PFSK-1 (cell line): ENCODE measurements around the gene PPM1H.

Source experiments
- FOXP2 ChIP-seq: optimal IDR thresholded peaks from 2 replicates; pipeline ENCODE3; 2011; ENCODE audit warnings: borderline replicate concordance, control low read depth, inconsistent platforms; ENCODE audit not compliant: insufficient read depth; ENCODE audit errors: extremely low read length, extremely low read depth
- POLR2AphosphoS5 ChIP-seq: IDR thresholded peaks from 2 replicates; pipeline ENCODE4 v1.6.1; 2012; ENCODE audit warnings: low read depth, mild to moderate bottlenecking, control low read depth, low read length, moderate library complexity
- REST ChIP-seq, 2 experiments: IDR thresholded peaks; 2 replicates each; pipeline versions ENCODE4 v1.6.1 to v1.8.0; 2011 to 2012; ENCODE audit warnings: low read depth in 2 of 2, low read length in 2 of 2, control low read depth in 1 of 2, inconsistent platforms in 1 of 2, mild to moderate bottlenecking in 1 of 2, moderate library complexity in 1 of 2; ENCODE audit not compliant: insufficient read depth in 1 of 2
- SIN3A ChIP-seq: IDR thresholded peaks from 2 replicates; pipeline ENCODE4 v1.6.1; 2012; ENCODE audit warnings: mild to moderate bottlenecking, low read length, moderate library complexity, borderline replicate concordance; ENCODE audit not compliant: insufficient read depth
- TAF1 ChIP-seq: IDR thresholded peaks from 2 replicates; pipeline ENCODE4 v1.6.1; 2012; ENCODE audit warnings: low read length, control low read depth, borderline replicate concordance; ENCODE audit not compliant: insufficient read depth

- TF ChIP-seq TAF1 (no peak), POLR2AphosphoS5 (no peak), SIN3A (no peak), REST (IDR thresholded peaks at IDR 0.05; ENCODE audit: insufficient read depth in 1 of 2, low read depth in 2 of 2, low read length in 2 of 2) (no peak), FOXP2 (no peak)
Observed at GRCh38 chr12:62716037-62716436, 218.9 kb downstream of the PPM1H start.
